Measurements from ENCODE around the gene DNM3.

The DNM3 gene

DNA sequence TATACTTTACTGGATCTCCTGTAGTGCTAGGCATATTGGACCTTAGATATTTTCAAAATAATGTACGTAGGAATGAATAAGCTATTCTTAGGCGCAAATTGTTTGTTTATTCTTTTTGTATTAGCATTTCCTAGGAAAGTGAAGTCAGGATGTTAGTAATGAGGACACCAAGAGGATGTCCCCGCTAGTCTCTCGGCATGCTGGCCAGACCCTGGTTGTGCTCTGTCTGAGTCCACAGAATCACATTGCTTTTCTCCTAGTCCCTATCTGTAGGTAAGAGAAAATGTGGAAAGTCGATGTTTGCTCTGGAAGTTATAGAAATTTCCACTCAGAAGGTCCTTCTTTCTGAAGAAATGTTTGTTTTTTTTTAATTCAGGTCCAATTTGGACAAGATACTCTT is 31.1 kb downstream of the DNM3 start:
- no peak for TF ChIP-seq TEAD4 (IDR thresholded peaks at IDR 0.05)
- TF ChIP-seq CREB1 (IDR thresholded peaks at IDR 0.05; ENCODE audit: low read depth) = no peak
- TF ChIP-seq, protein P1, sequence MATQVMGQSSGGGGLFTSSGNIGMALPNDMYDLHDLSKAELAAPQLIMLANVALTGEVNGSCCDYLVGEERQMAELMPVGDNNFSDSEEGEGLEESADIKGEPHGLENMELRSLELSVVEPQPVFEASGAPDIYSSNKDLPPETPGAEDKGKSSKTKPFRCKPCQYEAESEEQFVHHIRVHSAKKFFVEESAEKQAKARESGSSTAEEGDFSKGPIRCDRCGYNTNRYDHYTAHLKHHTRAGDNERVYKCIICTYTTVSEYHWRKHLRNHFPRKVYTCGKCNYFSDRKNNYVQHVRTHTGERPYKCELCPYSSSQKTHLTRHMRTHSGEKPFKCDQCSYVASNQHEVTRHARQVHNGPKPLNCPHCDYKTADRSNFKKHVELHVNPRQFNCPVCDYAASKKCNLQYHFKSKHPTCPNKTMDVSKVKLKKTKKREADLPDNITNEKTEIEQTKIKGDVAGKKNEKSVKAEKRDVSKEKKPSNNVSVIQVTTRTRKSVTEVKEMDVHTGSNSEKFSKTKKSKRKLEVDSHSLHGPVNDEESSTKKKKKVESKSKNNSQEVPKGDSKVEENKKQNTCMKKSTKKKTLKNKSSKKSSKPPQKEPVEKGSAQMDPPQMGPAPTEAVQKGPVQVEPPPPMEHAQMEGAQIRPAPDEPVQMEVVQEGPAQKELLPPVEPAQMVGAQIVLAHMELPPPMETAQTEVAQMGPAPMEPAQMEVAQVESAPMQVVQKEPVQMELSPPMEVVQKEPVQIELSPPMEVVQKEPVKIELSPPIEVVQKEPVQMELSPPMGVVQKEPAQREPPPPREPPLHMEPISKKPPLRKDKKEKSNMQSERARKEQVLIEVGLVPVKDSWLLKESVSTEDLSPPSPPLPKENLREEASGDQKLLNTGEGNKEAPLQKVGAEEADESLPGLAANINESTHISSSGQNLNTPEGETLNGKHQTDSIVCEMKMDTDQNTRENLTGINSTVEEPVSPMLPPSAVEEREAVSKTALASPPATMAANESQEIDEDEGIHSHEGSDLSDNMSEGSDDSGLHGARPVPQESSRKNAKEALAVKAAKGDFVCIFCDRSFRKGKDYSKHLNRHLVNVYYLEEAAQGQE (IDR thresholded peaks at IDR 0.05; ENCODE audit: low read depth) = no peak
- no peak for TF ChIP-seq TAF1 (IDR thresholded peaks at IDR 0.05; ENCODE audit: low read depth)
- TF ChIP-seq, protein P2, sequence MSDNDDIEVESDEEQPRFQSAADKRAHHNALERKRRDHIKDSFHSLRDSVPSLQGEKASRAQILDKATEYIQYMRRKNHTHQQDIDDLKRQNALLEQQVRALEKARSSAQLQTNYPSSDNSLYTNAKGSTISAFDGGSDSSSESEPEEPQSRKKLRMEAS (IDR thresholded peaks at IDR 0.05) = no peak
- TF ChIP-seq EGR1 (IDR thresholded peaks at IDR 0.05) = no peak
- TF ChIP-seq FOXM1 (IDR thresholded peaks at IDR 0.05; ENCODE audit: borderline replicate concordance, low read depth) = no peak
- TF ChIP-seq EP300 (IDR thresholded peaks at IDR 0.05; ENCODE audit: borderline replicate concordance) = no peak
- TF ChIP-seq CEBPB (IDR thresholded peaks at IDR 0.05) = no peak
- no peak for TF ChIP-seq USF1 (IDR thresholded peaks at IDR 0.05)
- no peak for TF ChIP-seq YY1 (IDR thresholded peaks at IDR 0.05; ENCODE audit: low read depth)
- no peak for TF ChIP-seq RAD21 (IDR thresholded peaks at IDR 0.05; ENCODE audit: low read depth)
- TF ChIP-seq NFIC (IDR thresholded peaks at IDR 0.05) = no peak

DNA sequence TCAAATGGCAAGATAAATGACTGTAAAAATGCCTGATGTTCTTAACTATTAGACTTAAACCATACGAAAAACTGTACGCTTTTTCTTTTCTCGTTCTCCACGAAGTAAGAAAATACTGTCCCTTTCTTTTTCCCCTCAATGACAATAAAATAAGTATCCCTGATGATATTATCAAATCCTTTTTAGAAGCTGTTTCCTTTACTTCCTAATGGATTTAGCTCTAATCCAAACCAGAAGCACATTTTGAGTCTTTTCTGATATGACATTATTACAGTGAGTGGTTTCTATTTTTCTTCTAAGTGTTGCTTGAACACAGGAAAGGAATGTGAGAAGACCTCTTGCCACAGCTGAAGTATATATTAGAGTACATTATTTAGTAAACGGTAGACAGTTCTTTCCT is 32.4 kb downstream of the DNM3 start:
- TF ChIP-seq TCF12 (IDR thresholded peaks at IDR 0.05; ENCODE audit: low read depth) (no peak), CREB1 (IDR thresholded peaks at IDR 0.05; ENCODE audit: low read depth) (no peak), TAF1 (IDR thresholded peaks at IDR 0.05; ENCODE audit: low read depth) (no peak), TEAD4 (IDR thresholded peaks at IDR 0.05) (no peak)

DNA sequence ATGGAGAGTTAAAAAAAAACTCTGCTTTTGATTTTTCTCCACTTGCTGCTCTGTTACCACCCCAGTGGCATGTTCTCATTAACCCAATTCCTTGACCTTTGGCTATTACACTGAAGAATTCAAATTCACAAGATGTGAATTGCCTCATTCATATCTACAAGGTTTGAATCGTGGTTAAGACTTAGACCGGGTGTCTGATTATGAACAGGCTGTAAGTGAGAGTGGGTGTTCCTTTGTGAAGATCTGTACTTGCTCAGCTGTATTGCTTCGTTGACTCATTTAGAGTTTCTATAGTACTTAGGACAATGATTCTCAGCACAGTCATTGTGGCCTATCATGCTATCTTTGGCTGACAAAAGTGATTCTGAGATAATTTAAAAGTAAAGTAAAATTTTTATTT is 36.4 kb downstream of the DNM3 start:
- no peak for TF ChIP-seq EP300 (IDR thresholded peaks at IDR 0.05; ENCODE audit: borderline replicate concordance)
- TF ChIP-seq, protein P2 (IDR thresholded peaks at IDR 0.05) = no peak
- TF ChIP-seq, protein P1 (IDR thresholded peaks at IDR 0.05; ENCODE audit: low read depth) = no peak
- TF ChIP-seq NFIC (IDR thresholded peaks at IDR 0.05) = no peak
- no peak for TF ChIP-seq CREB1 (IDR thresholded peaks at IDR 0.05; ENCODE audit: low read depth)
- TF ChIP-seq EGR1 (IDR thresholded peaks at IDR 0.05) = no peak
- no peak for TF ChIP-seq YY1 (IDR thresholded peaks at IDR 0.05; ENCODE audit: low read depth)
- TF ChIP-seq FOXM1 (IDR thresholded peaks at IDR 0.05; ENCODE audit: borderline replicate concordance, low read depth) = no peak
- TF ChIP-seq RAD21 (IDR thresholded peaks at IDR 0.05; ENCODE audit: low read depth) = no peak
- TF ChIP-seq TEAD4 (IDR thresholded peaks at IDR 0.05) = no peak
- no peak for TF ChIP-seq ZBTB7A (IDR thresholded peaks at IDR 0.05; ENCODE audit: low read depth)
- TF ChIP-seq TCF12 (IDR thresholded peaks at IDR 0.05; ENCODE audit: low read depth) = no peak
- no peak for TF ChIP-seq CEBPB (IDR thresholded peaks at IDR 0.05)
- TF ChIP-seq USF1 (IDR thresholded peaks at IDR 0.05) = no peak
- no peak for TF ChIP-seq TAF1 (IDR thresholded peaks at IDR 0.05; ENCODE audit: low read depth)

DNA sequence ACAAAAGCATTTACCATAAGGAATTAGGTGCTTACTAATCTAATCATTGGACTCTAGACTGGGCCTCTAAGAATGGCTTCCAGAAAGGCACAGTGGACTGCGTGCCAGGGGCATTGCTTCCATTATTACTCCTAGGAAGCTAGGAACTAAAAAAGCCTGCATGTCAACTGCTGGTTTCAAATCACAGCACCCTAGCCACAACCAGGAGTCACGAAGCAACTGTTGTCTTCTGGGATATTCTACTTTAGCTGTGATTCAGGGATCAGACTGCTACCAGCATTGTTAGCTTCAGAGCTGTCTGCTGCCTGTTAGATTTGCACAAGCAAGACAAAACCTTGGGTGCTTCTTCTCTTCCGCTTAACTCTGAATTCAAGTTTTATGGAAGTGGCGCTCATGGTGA is 38.3 kb downstream of the DNM3 start:
- no peak for TF ChIP-seq FOXM1 (IDR thresholded peaks at IDR 0.05; ENCODE audit: borderline replicate concordance, low read depth)
- no peak for TF ChIP-seq USF1 (IDR thresholded peaks at IDR 0.05)
- no peak for TF ChIP-seq CEBPB (IDR thresholded peaks at IDR 0.05)
- no peak for TF ChIP-seq TAF1 (IDR thresholded peaks at IDR 0.05; ENCODE audit: low read depth)
- TF ChIP-seq, protein P2 (IDR thresholded peaks at IDR 0.05) = no peak
- no peak for TF ChIP-seq ZBTB7A (IDR thresholded peaks at IDR 0.05; ENCODE audit: low read depth)
- TF ChIP-seq TEAD4 (IDR thresholded peaks at IDR 0.05) = no peak
- TF ChIP-seq TCF12 (IDR thresholded peaks at IDR 0.05; ENCODE audit: low read depth) = no peak
- no peak for TF ChIP-seq EGR1 (IDR thresholded peaks at IDR 0.05)
- no peak for TF ChIP-seq RAD21 (IDR thresholded peaks at IDR 0.05; ENCODE audit: low read depth)
- no peak for TF ChIP-seq YY1 (IDR thresholded peaks at IDR 0.05; ENCODE audit: low read depth)
- no peak for TF ChIP-seq NFIC (IDR thresholded peaks at IDR 0.05)
- no peak for TF ChIP-seq CREB1 (IDR thresholded peaks at IDR 0.05; ENCODE audit: low read depth)
- TF ChIP-seq EP300 (IDR thresholded peaks at IDR 0.05; ENCODE audit: borderline replicate concordance) = no peak

- TF ChIP-seq NFIC (IDR thresholded peaks at IDR 0.05) (peak; percentile 37; the same call in 1 of the 2 replicates), CEBPB (IDR thresholded peaks at IDR 0.05) (no peak), FOXM1 (IDR thresholded peaks at IDR 0.05; ENCODE audit: borderline replicate concordance, low read depth) (no peak), CREB1 (IDR thresholded peaks at IDR 0.05; ENCODE audit: low read depth) (no peak)
These were observed 40.1 kb downstream of the DNM3 start for GRCh38 chr1:171881442-171881841.
